ENCODE results near the gene SLC22A4. TPM values are rescaled to one million over a fixed set of nuclear protein-coding genes. Genes with fewer than 3 reads are reported as not detected.

The SLC22A4 gene
- total RNA-seq, 1 donor from 2014 or later, result 2.1 TPM

GRCh38 chr5:132310141-132310834, 16.1 kb downstream of the SLC22A4 start:
- Mint-ChIP-seq H3K27ac (no peak overlapping the region), H3K9me3 (peaks cover 2% of the 10 kb centered on the region), H3K36me3 (ENCODE audit: low read depth) (no peaks in the 10 kb centered on the region), H3K4me3 (no peak overlapping the region), H3K4me1 (no peaks in the 10 kb centered on the region), H3K27me3 (no peaks in the 10 kb centered on the region)
- no peak for DNase-seq
- intact Hi-C loops (cut with micrococcal nuclease), result no loop called here

- H3K27ac Mint-ChIP-seq, result no peak overlapping the region
- H3K36me3 Mint-ChIP-seq (ENCODE audit: low read depth), result no peaks in the 10 kb centered on the region
- H3K9me3 Mint-ChIP-seq, result no peaks in the 10 kb centered on the region
- no peaks in the 10 kb centered on the region for H3K4me1 Mint-ChIP-seq
- H3K27me3 Mint-ChIP-seq, result no peaks in the 10 kb centered on the region
- DNase-seq, result no peak
- no peak overlapping the region for H3K4me3 Mint-ChIP-seq
- intact Hi-C loops (cut with micrococcal nuclease), result no loop called here
Measured at GRCh38 chr5:132313366-132313765, 19.2 kb downstream of the SLC22A4 start.

GRCh38 chr5:132313961-132314432, 19.8 kb downstream of the SLC22A4 start:
- Mint-ChIP-seq H3K36me3 (ENCODE audit: low read depth) (no peaks in the 10 kb centered on the region), H3K9me3 (no peaks in the 10 kb centered on the region), H3K27ac (no peak overlapping the region), H3K4me3 (no peak overlapping the region), H3K27me3 (no peaks in the 10 kb centered on the region), H3K4me1 (no peaks in the 10 kb centered on the region)
- intact Hi-C loops (cut with micrococcal nuclease), result no loop called here
- DNase-seq, result no peak

GRCh38 chr5:132315529-132316067, 21.4 kb downstream of the SLC22A4 start:
- no peaks in the 10 kb centered on the region for H3K27me3 Mint-ChIP-seq
- H3K4me3 Mint-ChIP-seq, result no peak overlapping the region
- intact Hi-C loops (cut with micrococcal nuclease), result no loop called here
- no peak for DNase-seq
- H3K9me3 Mint-ChIP-seq, result no peaks in the 10 kb centered on the region
- no peaks in the 10 kb centered on the region for H3K4me1 Mint-ChIP-seq
- H3K27ac Mint-ChIP-seq, result no peak overlapping the region
- H3K36me3 Mint-ChIP-seq (ENCODE audit: low read depth), result no peaks in the 10 kb centered on the region

GRCh38 chr5:132319975-132320374, 25.8 kb downstream of the SLC22A4 start:
- intact Hi-C loops (cut with micrococcal nuclease), result no loop called here
- no peaks in the 10 kb centered on the region for H3K9me3 Mint-ChIP-seq
- H3K4me3 Mint-ChIP-seq, result no peak overlapping the region
- H3K27ac Mint-ChIP-seq, result no peak overlapping the region
- no peaks in the 10 kb centered on the region for H3K27me3 Mint-ChIP-seq
- no peaks in the 10 kb centered on the region for H3K36me3 Mint-ChIP-seq (ENCODE audit: low read depth)
- H3K4me1 Mint-ChIP-seq, result no peaks in the 10 kb centered on the region
- DNase-seq, result no peak

- no peak overlapping the region for H3K27ac Mint-ChIP-seq
- intact Hi-C loops (cut with micrococcal nuclease), result no loop called here
- no peaks in the 10 kb centered on the region for H3K27me3 Mint-ChIP-seq
- no peak overlapping the region for H3K4me3 Mint-ChIP-seq
- no peaks in the 10 kb centered on the region for H3K4me1 Mint-ChIP-seq
- no peaks in the 10 kb centered on the region for H3K36me3 Mint-ChIP-seq (ENCODE audit: low read depth)
- DNase-seq, result no peak
- no peaks in the 10 kb centered on the region for H3K9me3 Mint-ChIP-seq
Measured at GRCh38 chr5:132321109-132321721, 27.0 kb downstream of the SLC22A4 start.

GRCh38 chr5:132322266-132322665, 28.1 kb downstream of the SLC22A4 start:
- Mint-ChIP-seq H3K27ac (no peak overlapping the region), H3K4me3 (no peak overlapping the region), H3K9me3 (no peaks in the 10 kb centered on the region), H3K27me3 (no peaks in the 10 kb centered on the region), H3K4me1 (no peaks in the 10 kb centered on the region), H3K36me3 (ENCODE audit: low read depth) (no peaks in the 10 kb centered on the region)
- intact Hi-C loops (cut with micrococcal nuclease), result no loop called here
- DNase-seq, result no peak

GRCh38 chr5:132323202-132323601, 29.0 kb downstream of the SLC22A4 start:
- intact Hi-C loops (cut with micrococcal nuclease), result no loop called here
- Mint-ChIP-seq H3K4me3 (no peak overlapping the region), H3K27me3 (no peaks in the 10 kb centered on the region), H3K9me3 (no peaks in the 10 kb centered on the region), H3K27ac (no peak overlapping the region), H3K36me3 (ENCODE audit: low read depth) (no peaks in the 10 kb centered on the region), H3K4me1 (no peaks in the 10 kb centered on the region)
- DNase-seq, result no peak

- Mint-ChIP-seq H3K4me3 (no peak overlapping the region), H3K4me1 (no peaks in the 10 kb centered on the region), H3K27me3 (no peaks in the 10 kb centered on the region), H3K36me3 (ENCODE audit: low read depth) (no peaks in the 10 kb centered on the region), H3K9me3 (no peaks in the 10 kb centered on the region), H3K27ac (no peak overlapping the region)
- intact Hi-C loops (cut with micrococcal nuclease), result no loop called here
- DNase-seq, result no peak
Measured at GRCh38 chr5:132325691-132326090, 31.5 kb downstream of the SLC22A4 start.

- H3K27me3 Mint-ChIP-seq, result no peaks in the 10 kb centered on the region
- intact Hi-C loops (cut with micrococcal nuclease), result no loop called here
- no peaks in the 10 kb centered on the region for H3K4me1 Mint-ChIP-seq
- no peak overlapping the region for H3K27ac Mint-ChIP-seq
- no peak for DNase-seq
- no peaks in the 10 kb centered on the region for H3K36me3 Mint-ChIP-seq (ENCODE audit: low read depth)
- H3K9me3 Mint-ChIP-seq, result no peaks in the 10 kb centered on the region
- no peak overlapping the region for H3K4me3 Mint-ChIP-seq
Measured at GRCh38 chr5:132327252-132327955, 33.2 kb downstream of the SLC22A4 start.

GRCh38 chr5:132334812-132335211, 40.6 kb downstream of the SLC22A4 start:
- Mint-ChIP-seq H3K9me3 (no peaks in the 10 kb centered on the region), H3K4me1 (peaks cover 5% of the 10 kb centered on the region), H3K36me3 (ENCODE audit: low read depth) (no peaks in the 10 kb centered on the region), H3K27me3 (no peaks in the 10 kb centered on the region), H3K4me3 (no peak overlapping the region), H3K27ac (no peak overlapping the region)
- peak; percentile 57 for DNase-seq
- intact Hi-C loops (cut with micrococcal nuclease), result no loop called here

GRCh38 chr5:132335402-132335801, 41.2 kb downstream of the SLC22A4 start:
- Mint-ChIP-seq H3K9me3 (no peaks in the 10 kb centered on the region), H3K36me3 (ENCODE audit: low read depth) (no peaks in the 10 kb centered on the region), H3K27me3 (no peaks in the 10 kb centered on the region), H3K27ac (no peak overlapping the region), H3K4me1 (peaks cover 5% of the 10 kb centered on the region), H3K4me3 (no peak overlapping the region)
- intact Hi-C loops (cut with micrococcal nuclease), result no loop called here
- DNase-seq, result no peak

- Mint-ChIP-seq H3K4me3 (no peak overlapping the region), H3K9me3 (no peaks in the 10 kb centered on the region), H3K27ac (no peak overlapping the region), H3K36me3 (ENCODE audit: low read depth) (no peaks in the 10 kb centered on the region), H3K4me1 (peaks cover 5% of the 10 kb centered on the region), H3K27me3 (no peaks in the 10 kb centered on the region)
- DNase-seq, result no peak
- intact Hi-C loops (cut with micrococcal nuclease), result no loop called here
Measured at GRCh38 chr5:132339502-132339901, 45.3 kb downstream of the SLC22A4 start.
